COLO829 (cell line): ENCODE measurements around the gene MTMR2.

Experiments used
- DNase-seq: peaks from one replicate; pipeline ENCODE4 v3.0.0; 2012; ENCODE audit warnings: low spot score

The MTMR2 gene

DNA sequence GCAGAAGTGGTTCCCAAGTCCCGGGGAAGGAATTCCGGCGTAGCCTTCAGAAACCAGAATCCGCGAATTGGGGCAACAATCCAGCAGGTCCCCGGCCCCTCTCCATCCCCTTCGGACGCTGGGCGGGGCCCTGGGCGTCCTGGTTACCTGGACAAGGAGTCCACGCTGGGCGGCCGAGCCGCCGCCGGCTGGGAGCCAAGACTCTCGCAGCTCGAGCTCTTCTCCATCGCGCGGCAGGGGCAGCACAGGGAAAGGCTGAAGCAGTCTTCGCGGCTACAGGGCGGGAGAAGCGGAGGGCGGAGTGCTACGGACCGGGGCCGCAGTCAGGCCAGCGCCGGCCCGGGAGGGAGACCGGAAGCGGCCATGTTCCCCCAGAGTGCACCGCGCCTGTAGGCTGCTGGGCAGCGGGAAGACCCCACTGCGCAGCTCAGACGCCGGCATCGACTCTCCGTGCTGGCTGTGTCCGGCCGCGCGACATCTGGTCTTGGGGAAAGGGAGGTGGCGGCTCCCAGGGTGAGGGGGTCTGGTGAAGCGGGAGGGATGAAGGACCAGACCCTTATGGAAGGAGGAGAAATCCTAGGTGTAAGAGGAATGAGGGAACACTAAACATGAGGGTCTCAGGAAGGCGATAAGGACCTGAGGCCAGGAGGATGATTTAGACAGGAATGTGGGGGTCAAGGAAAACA is at the start of gene MTMR2:
Gene MTMR2 (minus strand): TSS at position 380 of the 686 bp plus-strand sequence. CDS start 153 bp downstream, at position 227.
- DNase-seq: peak; percentile 66

DNA sequence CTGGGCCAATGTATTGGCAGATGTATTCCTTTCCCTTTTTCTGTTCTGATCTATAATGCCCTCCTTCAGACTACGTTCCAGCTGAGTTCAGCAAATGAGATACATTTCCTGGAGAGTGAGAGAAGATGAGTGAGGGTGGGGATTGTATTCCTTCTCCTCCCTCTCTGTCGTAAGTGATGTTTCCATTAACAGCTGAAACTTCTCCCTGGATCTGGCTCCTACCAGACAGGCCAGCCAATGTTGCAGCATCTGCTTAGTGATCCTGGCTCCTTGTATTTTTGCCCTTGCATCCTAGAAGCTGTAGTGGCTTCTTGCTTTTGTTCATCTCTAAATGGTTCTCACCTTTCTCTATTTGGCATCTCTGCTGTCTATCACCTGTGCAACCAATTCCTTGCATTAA is 48.2 kb upstream of the MTMR2 start:
- DNase-seq: no peak

DNA sequence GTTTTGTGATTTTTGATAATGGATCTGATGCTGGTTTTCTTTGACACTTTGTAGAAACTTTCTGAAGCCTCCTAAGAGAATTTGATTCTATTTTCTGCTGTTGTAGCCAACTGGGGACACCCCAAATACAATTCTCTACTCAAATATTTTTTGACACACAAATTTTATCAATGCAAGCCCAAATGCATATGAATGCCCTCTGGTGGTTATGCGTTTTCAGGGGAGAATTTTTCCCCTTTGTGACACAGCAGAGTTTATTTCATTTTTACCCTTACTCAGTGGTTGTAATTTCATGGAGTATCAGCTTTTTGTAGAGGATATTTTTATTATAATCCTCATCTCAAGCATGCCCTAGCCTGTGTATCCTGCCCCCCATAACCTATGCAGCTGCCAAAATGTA is 44.7 kb upstream of the MTMR2 start:
- no peak for DNase-seq

DNA sequence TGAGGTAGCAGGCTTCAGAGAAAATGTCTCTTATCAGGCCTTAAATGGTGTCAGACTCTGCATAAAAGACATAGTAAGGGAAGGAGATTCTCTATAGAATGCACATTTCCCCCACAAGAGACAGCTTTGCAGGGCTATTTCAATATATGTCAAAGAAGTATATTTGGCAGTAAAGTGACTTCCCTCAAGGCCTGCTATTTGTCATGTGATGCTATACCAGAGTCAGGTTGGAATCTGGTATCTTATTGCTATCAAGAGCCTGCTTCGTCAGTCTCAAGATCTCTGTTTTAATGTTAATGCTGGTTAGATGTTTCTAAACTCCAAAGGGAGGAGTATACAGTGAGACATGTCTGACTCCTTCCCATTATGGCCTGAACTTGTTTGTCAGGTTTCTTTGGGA is 40.4 kb upstream of the MTMR2 start:
- no peak for DNase-seq

DNA sequence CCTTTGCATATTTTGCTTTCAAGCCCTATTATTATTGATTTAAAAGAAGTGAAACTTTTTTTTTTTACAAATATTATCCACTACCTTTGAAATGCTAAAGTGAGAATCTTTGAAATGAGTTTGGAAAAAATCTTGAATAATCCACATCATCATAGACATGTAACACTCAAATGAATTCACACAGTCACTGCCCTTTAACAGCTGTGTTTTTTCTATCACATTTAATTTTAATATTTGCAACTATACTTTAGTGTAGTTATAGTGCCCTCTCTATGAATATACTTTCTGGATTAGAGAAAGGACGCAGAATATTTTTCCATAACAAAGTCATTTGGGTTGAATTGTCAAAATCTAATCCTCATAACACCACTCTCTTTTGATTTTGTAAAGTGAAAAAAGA is 37.9 kb upstream of the MTMR2 start:
- DNase-seq: no peak

DNA sequence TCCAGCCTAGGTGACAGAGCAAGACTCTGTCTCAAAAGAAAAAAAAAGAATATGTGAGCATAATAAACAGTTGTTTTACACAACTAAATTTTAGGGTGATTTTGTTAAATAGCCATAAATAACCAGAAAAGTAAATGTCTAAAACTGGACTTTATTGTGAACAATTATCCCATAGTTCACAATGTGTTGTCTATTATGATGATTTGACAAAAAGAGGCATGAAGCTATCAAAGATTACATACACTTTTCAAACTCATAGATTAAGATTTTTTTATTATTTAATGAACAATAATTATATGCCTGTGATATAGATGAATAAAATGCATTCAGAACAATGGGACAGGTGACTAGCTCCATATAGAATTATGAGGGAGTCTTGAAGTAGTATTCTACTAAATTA is 27.0 kb upstream of the MTMR2 start:
- no peak for DNase-seq

DNA sequence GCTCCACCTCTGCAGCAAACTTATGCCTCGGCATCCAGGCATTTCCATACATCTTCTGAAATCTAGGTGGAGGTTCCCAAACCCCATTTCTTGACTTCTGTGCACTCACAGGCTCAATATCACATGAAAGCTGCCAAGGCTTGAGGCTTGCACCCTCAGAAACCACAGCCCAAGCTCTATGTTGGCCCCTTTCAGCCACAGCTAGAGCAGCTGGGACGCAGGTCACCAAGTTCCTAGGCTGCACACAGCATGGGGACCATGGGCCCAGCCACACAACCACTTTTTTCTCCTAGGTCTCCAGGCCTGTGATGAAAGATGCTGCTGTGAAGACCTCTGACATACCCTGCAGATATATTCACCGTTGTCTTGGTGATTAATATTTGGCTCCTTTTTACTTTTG is 24.7 kb upstream of the MTMR2 start:
- DNase-seq: no peak

DNA sequence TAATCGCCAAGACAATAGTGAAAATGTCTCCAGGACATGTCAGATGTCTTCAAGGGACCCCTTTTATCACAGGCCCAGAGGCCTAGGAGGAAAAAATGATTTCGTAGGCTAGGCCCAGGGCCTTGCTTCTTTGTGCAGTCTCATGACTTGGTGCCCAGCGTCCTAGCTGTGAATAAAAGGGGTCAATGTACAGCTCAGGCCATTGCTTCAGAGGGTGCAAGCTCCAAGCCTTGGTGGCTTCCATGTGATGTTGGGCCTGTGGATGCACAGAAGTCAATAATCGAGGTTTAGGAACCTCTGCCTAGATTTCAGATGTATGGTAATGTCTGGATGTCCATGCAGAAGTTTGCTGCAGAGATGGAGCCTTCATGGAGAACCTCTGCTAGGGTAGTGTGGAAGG is 20.7 kb upstream of the MTMR2 start:
- no peak for DNase-seq

DNA sequence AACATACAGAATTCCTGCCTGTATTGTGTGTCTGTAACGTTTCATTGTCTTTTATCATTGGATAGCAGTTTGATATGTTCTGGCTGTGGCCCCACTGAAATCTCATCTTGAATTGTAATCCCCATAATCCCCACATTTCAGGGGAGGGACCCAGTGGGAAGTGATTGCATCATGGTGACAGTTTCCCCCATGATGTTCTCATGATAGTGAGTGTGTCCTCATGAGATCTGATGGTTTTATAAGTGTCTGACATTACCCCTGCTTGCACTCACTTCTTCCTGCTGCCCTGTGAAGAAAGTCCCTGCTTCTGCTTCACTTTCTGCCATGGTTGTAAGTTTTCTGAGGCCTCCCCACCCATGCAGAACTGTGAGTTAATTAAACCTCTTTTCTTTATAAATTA is 19.6 kb upstream of the MTMR2 start:
- DNase-seq: no peak

DNA sequence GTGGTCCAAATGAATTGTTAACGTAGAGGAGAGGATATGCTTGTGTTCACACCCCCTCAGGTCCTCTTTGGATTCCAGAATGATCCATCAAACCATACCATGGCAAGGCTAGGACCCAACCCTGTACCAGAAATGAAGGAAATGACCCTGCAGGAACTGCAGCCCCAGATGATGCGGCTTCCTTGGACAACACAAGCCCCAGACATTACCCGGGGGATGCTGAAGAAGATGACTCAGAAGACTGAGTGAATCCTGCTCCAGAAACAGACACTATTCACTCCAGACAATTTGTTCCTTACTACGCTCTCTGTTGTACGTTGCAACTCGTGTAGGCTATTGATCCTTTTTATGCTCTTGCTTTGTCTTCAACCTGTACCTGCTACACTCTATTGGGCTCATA is 15.2 kb upstream of the MTMR2 start:
- DNase-seq: no peak

DNA sequence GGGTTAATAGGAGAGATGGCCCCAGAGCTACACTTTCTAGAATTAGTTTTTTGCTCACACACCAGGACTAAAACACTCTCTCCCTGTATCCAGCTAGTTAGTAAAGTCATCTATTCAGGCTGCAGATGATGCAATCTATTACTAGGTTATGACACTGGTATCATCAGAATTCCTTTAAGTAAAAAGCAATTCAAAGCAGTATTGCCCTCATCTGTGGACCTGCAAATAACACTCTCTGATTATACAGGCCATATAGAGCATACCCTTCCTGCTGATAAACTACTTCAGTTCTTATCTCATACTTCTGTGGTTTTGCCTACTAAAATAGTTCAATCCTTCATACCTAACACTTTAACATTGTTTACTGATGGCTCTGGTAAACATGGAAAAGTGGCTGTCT is 13.5 kb upstream of the MTMR2 start:
- DNase-seq: no peak

DNA sequence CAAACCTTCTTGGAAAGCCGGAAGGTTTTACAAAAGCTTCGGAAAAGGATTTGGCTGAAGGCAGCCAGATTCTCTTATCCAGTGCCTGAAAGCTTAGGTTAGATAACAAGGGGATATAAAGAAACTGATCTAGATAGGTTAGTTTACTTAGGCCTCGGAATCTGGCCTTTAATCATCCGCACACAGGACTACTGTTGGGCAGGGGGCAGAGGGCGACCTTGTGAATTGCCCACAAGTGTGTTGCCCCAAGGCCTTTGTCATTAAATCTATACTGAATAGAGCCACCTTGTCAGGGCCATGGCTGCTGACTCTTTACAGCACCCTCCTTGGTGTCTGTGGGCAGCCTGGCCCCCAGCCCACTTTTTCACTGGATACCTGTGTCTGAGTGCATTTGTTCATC is 9.7 kb upstream of the MTMR2 start:
- DNase-seq: no peak

DNA sequence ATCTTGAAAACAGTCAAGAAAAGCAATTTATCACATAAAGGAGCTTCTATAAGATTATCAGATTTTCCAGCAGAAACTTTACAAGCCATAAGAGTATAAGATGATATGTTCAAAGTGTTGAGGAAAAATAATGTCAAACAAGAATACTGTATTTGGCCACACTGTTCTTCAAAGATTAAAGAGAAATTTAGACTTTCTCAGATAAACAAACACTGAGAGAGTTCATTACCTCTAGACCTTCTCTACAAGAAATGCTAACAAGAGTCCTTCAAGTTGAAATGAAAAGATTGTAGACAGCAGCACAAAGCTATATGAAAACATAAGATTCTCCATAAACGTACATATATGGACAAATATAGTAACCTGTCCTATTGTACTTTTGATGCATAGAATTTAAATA is 8.0 kb upstream of the MTMR2 start:
- DNase-seq: no peak

DNA sequence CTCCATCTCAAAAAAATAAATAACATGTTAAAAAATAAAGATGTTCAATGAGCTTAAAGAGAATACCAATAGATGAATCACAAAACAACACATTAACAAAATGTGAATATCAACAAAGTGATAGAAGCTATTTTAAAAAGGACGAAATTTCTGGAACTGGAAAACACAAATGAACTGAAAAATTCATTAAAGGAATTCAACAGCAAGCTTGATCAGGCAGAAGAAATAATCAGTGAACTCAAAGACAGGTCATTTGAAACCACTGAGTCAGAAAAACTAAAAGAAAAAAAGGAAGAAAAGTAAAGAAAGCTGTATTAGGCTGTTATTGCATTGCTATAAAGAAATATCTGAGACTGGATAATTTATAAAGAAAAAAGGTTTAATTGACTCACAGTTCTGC is 7.0 kb upstream of the MTMR2 start:
- DNase-seq: no peak

DNA sequence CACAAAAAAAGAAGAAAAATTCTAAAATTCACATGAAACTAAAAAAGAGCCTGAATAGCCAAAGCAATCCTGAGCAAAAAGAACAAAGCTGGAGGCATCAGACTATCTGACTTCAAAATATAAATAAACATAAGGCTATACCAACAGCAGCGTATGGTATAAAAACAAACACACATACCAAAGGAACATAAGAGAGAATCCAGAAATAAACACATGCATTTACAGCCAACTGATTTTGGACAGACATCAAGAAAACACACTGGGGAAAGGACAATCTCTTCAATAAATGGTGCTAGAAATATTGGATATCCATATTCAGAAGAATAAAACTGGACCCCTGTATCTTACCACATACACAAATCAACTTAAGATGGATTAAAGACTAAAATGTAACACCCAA is 2.8 kb upstream of the MTMR2 start:
- no peak for DNase-seq

DNA sequence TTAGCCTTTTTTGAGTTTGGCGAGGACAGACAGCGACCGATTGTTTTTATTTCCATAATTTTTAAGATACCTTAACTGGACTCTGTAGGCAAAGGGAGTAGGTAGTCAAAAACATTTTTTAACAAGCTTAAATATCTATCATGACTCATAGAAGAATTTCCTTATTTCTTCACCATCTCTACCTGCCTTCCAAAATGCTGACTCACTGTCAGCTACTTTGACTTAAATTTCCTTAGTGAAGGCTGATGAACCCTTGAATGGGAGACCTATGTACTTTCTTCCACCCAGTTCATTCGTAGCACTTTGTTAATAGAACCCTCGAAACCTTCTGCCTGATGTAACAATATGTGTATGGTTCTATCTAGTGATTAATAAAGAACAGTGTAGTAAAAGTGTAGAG is 1.1 kb upstream of the MTMR2 start:
- DNase-seq: no peak

DNA sequence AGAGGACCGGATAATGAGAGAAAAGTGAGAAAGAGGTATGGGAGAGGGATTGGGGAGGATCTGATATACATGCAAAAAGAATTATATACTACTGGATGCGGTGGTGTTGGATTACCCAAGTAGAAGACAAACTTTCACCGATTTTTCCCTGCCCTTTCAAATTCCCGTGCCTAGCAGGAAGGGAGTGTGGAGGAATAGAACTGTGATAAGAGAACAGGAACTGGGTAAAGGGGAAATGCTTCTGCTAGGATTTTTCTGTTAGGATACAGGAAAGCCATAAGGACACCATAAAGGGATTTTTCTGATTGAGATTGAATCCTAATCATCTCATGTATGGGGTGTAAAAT is 480 bp upstream of the MTMR2 start:
- DNase-seq: no peak

DNA sequence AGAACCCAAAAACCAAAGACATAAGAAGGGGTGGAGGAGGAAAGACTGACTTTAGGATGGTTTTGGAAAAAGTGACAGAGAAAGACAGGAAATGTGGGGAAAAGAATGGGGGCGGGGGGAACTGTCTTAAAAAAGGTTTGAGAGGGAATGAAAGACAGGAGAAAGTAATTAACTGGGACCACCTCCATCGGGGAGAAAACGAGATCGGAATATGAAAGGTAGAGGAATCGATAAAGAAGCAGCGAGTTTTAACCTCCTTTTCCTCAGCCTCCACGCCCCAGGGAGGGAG is 524 bp downstream of the MTMR2 start:
- no peak for DNase-seq

DNA sequence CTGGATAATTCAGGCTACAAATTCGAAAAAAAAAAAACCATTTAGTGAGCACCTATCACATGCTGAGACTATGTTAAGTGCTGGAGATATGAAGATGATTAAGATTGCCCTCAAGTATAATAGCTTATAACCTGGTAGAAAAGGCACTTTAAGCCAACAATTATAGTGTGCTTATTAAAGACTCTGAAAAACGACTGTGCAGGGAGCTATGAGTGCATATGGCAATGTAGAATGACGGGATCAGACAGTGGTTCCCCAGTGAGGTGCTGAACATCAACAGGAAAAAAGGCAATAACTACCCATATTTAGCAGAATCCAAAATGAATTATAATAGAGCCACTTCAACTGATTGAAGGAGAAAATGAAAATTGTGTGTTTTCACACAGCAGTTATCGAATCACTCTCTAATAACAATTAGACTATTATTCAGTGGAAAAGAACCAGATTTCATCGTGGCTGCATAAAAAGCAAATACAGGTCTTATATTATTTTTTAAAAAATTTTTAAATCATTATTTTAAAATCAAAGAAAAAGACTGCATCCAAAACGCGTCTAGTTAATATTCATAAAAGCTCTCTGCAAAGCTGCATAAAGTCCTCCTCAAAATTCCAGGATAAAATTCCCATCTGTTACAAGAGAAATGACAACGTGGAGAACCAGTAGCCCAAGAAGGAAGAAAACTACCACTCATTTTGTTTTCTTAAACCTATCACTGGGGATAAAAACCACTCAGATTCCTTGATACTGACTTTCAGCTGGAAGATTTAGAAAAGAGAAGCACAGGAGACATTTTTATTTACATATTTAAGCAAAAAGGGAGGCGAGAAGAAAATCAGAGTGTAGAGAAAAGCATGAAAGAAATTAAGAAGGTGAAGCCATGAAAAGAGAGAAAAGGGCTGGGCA is 1.1 kb downstream of the MTMR2 start:
- DNase-seq: no peak

DNA sequence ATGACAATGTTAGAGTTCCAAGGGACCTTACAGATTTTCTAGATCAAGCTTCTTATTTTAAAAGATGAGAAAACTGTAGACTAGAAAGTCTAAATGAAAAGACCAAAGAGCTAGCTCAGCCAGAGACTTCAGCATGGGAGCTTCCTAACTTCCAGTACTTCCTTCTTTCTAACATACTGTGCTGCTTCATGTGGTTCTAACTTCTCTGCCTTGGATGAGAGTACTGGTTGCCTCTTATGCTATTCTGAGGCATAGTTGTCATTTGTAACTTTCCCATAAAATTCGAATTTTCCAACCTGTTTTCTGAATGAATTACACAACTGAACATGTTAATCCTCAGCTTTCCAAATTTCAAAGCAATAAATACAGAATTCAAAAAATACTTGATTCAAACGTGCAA is 1.8 kb downstream of the MTMR2 start:
- no peak for DNase-seq

DNA sequence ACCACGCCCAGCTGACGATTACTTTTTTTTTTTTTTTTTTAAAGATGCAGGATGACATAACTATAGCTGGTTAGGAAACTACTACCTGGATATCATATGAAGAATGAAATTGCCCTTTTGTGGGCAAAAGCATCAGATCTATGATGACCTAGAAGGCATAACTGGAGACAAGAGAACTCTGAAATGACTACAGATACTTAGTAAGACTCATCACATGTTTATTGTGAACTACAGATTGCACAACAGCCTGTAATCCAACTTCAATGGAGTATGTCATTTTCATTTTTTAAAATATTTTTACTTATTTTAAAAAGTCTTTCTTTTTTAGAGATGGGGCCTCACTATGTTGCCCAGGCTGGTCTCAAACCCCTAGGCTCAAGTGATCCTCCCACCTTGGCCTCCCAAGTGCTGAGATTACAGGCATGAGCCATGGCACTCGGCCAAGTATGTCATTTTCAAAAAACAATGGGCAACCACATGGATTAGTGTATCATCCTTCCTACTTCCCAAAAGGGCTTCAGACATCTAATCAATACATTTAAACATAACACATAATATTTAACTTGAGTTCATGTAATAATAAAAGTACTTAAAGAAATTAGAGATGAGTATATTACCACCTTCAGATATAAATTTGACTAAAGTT is 3.3 kb downstream of the MTMR2 start:
- DNase-seq: no peak

DNA sequence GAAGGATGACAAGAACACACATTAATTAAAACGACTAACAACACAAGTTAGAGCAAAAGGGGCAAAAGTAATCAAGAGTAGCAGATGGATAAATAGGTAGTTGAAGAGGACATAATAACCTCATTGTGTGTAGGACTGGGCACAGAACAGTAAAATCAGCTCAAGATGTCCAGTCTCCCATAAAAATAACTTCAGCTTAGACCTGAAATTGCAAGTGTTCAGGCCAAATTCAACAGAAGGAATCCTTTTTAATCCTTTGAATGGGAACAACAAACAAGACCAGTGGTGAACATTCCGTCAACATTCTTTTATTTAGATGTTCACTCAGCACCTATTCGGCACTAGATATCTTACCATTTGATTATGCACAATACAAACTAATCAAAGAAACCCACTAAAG is 4.4 kb downstream of the MTMR2 start:
- no peak for DNase-seq

DNA sequence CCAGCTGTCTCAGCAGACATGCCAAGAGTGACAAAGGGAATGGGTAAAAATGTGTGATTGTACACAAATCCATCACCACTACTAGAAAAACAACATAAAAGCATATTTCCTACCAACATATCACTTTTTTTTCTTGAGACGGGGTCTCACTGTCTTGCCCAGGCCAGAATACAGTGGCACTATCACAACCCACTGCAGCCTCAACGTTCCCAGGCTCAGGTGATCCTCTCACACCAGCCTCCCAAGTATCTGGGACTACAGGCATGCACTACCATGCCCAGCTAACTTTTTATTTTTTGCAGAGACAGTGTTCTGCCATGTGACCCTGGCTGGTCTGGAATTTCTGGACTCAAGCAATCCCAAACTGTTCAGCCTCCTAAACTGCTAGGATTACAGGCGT is 5.2 kb downstream of the MTMR2 start:
- no peak for DNase-seq

DNA sequence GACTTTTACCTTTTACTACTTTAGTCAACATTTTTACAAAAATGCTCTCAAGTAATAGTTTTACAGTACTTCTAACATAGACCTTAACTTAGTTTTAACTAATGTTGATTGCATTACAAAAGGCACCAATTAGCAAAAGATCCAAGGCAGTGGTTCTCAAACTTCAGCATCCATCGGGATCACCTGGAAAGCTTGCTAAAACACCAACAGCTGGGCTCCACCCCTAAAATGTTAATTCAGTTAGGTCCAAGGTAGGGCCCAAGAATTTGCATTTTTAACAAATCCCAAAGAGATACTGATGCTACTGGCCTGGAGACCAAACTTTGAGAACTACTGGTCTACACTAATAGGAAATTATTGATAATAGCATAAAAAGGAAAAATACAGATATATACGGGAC is 5.9 kb downstream of the MTMR2 start:
- no peak for DNase-seq
